GM19455 (cell line): Measurements from ENCODE around the gene KIF26B.

Experiments used
- ATAC-seq: cut with Tn5 transposase; IDR thresholded peaks from one replicate; pipeline ENCODE4 v1.9.1; 2021; ENCODE audit not compliant: unreplicated experiment

Gene KIF26B

GRCh38 chr1:245270972-245271371 lies 116.2 kb downstream of the KIF26B start:
- ATAC-seq: no peak

GRCh38 chr1:245272676-245273075 lies 117.9 kb downstream of the KIF26B start:
- no peak for ATAC-seq

GRCh38 chr1:245276445-245276844 lies 121.7 kb downstream of the KIF26B start:
- no peak for ATAC-seq

- no peak for ATAC-seq
Observed at GRCh38 chr1:245277276-245277675, 122.5 kb downstream of the KIF26B start.

GRCh38 chr1:245278846-245279245 lies 124.1 kb downstream of the KIF26B start:
- ATAC-seq: no peak

- no peak for ATAC-seq
Observed at GRCh38 chr1:245279346-245279745, 124.6 kb downstream of the KIF26B start.

- no peak for ATAC-seq
Observed at GRCh38 chr1:245283001-245283400, 128.2 kb downstream of the KIF26B start.

- no peak for ATAC-seq
Observed at GRCh38 chr1:245285168-245285567, 130.4 kb downstream of the KIF26B start.

- no peak for ATAC-seq
Observed at GRCh38 chr1:245288796-245289195, 134.0 kb downstream of the KIF26B start.

- no peak for ATAC-seq
Observed at GRCh38 chr1:245290836-245291235, 136.1 kb downstream of the KIF26B start.

GRCh38 chr1:245291351-245291750 lies 136.6 kb downstream of the KIF26B start:
- ATAC-seq: no peak

GRCh38 chr1:245292141-245292540 lies 137.4 kb downstream of the KIF26B start:
- ATAC-seq: no peak

- no peak for ATAC-seq
Observed at GRCh38 chr1:245292553-245292952, 137.8 kb downstream of the KIF26B start.

- no peak for ATAC-seq
Observed at GRCh38 chr1:245294020-245294419, 139.2 kb downstream of the KIF26B start.

GRCh38 chr1:245298781-245299180 lies 144.0 kb downstream of the KIF26B start:
- ATAC-seq: no peak

GRCh38 chr1:245301162-245301580 lies 146.4 kb downstream of the KIF26B start:
- ATAC-seq: no peak

- no peak for ATAC-seq
Observed at GRCh38 chr1:245301921-245302320, 147.1 kb downstream of the KIF26B start.

- ATAC-seq: no peak
Observed at GRCh38 chr1:245304698-245305097, 149.9 kb downstream of the KIF26B start.

- no peak for ATAC-seq
Observed at GRCh38 chr1:245306020-245306419, 151.2 kb downstream of the KIF26B start.

GRCh38 chr1:245306628-245307410 lies 152.0 kb downstream of the KIF26B start:
- no peak for ATAC-seq

GRCh38 chr1:245310571-245311531 lies 156.1 kb downstream of the KIF26B start:
- no peak for ATAC-seq
